Upper lobe of right lung (tissue), 1 donor: Measurements from ENCODE around the gene INHBC. TPM values are rescaled to one million over a fixed set of nuclear protein-coding genes. Genes with fewer than 3 reads are reported as not detected.
"Not testable (repeated sequence)": the region's sequence is repeated elsewhere in the genome, so short reads cannot be mapped to it uniquely, and the experiment has no call there.

Experiments
- ATAC-seq: fragments of 200-7000 bp; cut with Tn5 transposase; one replicate; pipeline ENCODE4 v1.9.1; 2020; ENCODE audit warnings: mild to moderate bottlenecking, moderate library complexity
- DNase-seq: peaks from one replicate; pipeline ENCODE4 v3.0.0-alpha.2; 2020
- H3K27ac ChIP-seq: fragments of 200-600 bp; one replicate; pipeline ENCODE4 v1.8.0; 2022
- H3K27me3 ChIP-seq: fragments of 200-600 bp; one replicate; pipeline ENCODE4 v1.8.0; 2022; ENCODE audit warnings: mild to moderate bottlenecking
- H3K36me3 ChIP-seq: fragments of 200-600 bp; one replicate; pipeline ENCODE4 v1.8.0; 2022
- H3K4me1 ChIP-seq: fragments of 200-600 bp; one replicate; pipeline ENCODE4 v1.8.0; 2022
- H3K4me3 ChIP-seq: fragments of 200-600 bp; one replicate; pipeline ENCODE4 v1.8.0; 2022; ENCODE audit warnings: mild to moderate bottlenecking
- H3K9me3 ChIP-seq: fragments of 200-600 bp; one replicate; pipeline ENCODE4 v1.8.0; 2022
- CTCF ChIP-seq: fragments of 200-600 bp; IDR thresholded peaks from one replicate; pipeline ENCODE4 v1.8.0; 2022; ENCODE audit warnings: antibody characterized with exemption
- intact Hi-C: fragments of 100-400 bp; cut with DNase I; formaldehyde crosslinking; loops from one replicate; pipeline ENCODE4 v1.11.0; 2022
- total RNA-seq: library from RNA; stranded (reverse); fragmentation: NEBNext Ultra II Directional; extraction: Animal tissue kit (Norgen Biotek cat#: 25700); gene quantifications from one replicate; pipeline ENCODE4 v1.2.1, GENCODE V29; 2021
- donor health status: DM: no; HTN: yes; CAD: no; lungs with severe emphysema.

The INHBC gene
- total RNA-seq, 1 donor from 2014 or later = not detected

GRCh38 chr12:57438400-57438799 lies 3.8 kb downstream of the INHBC start:
- H3K27me3 ChIP-seq = no peaks in the 10 kb centered on the region
- ATAC-seq (no peak), DNase-seq (no peak)
- H3K4me3 ChIP-seq = no peak overlapping the region
- H3K4me1 ChIP-seq = no peaks in the 10 kb centered on the region
- TF ChIP-seq CTCF = no peak
- H3K36me3 ChIP-seq = no peaks in the 10 kb centered on the region
- H3K27ac ChIP-seq = no peak overlapping the region
- H3K9me3 ChIP-seq = peaks cover 6% of the 10 kb centered on the region
- intact Hi-C loops = no loop called here

- Histone ChIP-seq H3K27me3 (no peaks in the 10 kb centered on the region), H3K9me3 (peaks cover 6% of the 10 kb centered on the region), H3K27ac (no peak overlapping the region), H3K36me3 (no peaks in the 10 kb centered on the region), H3K4me3 (no peak overlapping the region), H3K4me1 (no peaks in the 10 kb centered on the region)
- intact Hi-C loops = no loop called here
- DNase-seq (no peak), ATAC-seq (no peak)
- TF ChIP-seq CTCF = no peak
These were observed 5.2 kb downstream of the INHBC start for GRCh38 chr12:57439762-57440266.

GRCh38 chr12:57441393-57441792 lies 6.8 kb downstream of the INHBC start:
- H3K36me3 ChIP-seq, H3K9me3 ChIP-seq, H3K4me1 ChIP-seq, H3K27me3 ChIP-seq, H3K27ac ChIP-seq, ATAC-seq, DNase-seq, H3K4me3 ChIP-seq, intact Hi-C loops: not testable (repeated sequence)

GRCh38 chr12:57441846-57442427 lies 7.4 kb downstream of the INHBC start:
- no peak for DNase-seq
- H3K27me3 ChIP-seq = no peaks in the 10 kb centered on the region
- no peaks in the 10 kb centered on the region for H3K4me1 ChIP-seq
- no peak overlapping the region for H3K27ac ChIP-seq
- H3K36me3 ChIP-seq = no peaks in the 10 kb centered on the region
- peaks cover 6% of the 10 kb centered on the region for H3K9me3 ChIP-seq
- TF ChIP-seq CTCF = no peak
- intact Hi-C loops = no loop called here
- no peak for ATAC-seq
- no peak overlapping the region for H3K4me3 ChIP-seq

GRCh38 chr12:57444337-57444736 lies 9.8 kb downstream of the INHBC start:
- H3K9me3 ChIP-seq, H3K27me3 ChIP-seq, H3K36me3 ChIP-seq, H3K4me1 ChIP-seq, H3K4me3 ChIP-seq, ATAC-seq, H3K27ac ChIP-seq, intact Hi-C loops, DNase-seq: not testable (repeated sequence)

- no peaks in the 10 kb centered on the region for H3K27me3 ChIP-seq
- no peak overlapping the region for H3K4me3 ChIP-seq
- no peak for DNase-seq
- H3K36me3 ChIP-seq = no peaks in the 10 kb centered on the region
- ATAC-seq = no peak
- intact Hi-C loops = no loop called here
- no peaks in the 10 kb centered on the region for H3K4me1 ChIP-seq
- TF ChIP-seq CTCF = no peak
- peaks cover 6% of the 10 kb centered on the region for H3K9me3 ChIP-seq
- no peak overlapping the region for H3K27ac ChIP-seq
These were observed 10.2 kb downstream of the INHBC start for GRCh38 chr12:57444744-57445143.
